Measurements from ENCODE around the gene VEGFC.

The VEGFC gene

DNA sequence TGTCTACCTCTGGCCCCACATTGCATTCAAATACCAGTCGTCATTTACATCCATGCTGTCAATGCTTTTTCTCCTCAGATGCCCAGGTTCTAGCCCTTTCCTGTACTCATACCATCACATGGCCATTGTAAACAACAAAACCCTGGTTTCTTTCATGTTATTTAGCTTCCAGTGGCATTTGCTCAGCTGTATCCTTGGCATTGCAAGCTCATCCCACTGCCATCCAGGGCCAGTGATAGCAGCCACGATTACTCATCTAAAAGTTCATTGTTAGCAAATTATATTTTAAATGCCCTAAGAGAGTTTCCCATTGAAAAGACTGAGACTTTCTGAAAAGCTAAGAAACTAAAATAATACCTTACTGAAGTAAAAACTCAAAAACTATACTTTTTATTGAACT is 34.0 kb downstream of the VEGFC start:
- DNase-seq = no peak

DNA sequence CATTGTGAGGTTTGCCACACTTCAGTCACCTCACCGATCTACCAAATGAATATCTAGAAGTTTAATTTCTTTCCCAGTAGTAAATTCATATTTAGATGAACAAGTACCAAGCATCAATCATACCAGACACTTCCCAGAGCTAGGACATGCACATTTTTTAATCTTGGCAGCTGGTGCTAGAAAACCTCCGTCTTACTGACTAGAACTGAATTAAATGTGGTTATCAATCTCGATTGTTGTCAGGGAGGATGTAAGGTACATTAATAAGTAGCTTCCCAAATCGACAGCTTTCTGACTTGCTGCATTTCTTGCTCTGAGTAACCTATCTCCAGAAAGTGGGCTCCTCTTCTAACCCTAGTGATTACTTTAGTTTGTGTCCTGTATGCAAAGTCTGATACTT is 34.4 kb downstream of the VEGFC start:
- DNase-seq = no peak

DNA sequence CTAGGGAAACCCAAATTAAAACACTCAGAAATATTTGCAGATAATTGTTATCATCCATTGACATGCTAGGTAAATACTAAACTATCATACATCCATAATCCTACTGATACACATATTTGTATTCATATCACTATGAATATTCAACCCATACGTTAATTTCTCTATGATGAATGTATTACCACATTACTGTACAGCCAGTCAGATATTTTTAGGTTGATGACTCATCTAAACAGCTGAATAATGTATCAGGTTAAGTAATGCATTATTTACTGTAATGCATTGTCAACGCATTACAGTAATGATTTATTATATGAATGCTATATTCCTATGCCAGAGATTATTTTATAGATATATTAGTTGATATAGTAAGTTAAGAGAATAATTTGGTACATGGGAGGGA is 37.1 kb downstream of the VEGFC start:
- DNase-seq = no peak

DNA sequence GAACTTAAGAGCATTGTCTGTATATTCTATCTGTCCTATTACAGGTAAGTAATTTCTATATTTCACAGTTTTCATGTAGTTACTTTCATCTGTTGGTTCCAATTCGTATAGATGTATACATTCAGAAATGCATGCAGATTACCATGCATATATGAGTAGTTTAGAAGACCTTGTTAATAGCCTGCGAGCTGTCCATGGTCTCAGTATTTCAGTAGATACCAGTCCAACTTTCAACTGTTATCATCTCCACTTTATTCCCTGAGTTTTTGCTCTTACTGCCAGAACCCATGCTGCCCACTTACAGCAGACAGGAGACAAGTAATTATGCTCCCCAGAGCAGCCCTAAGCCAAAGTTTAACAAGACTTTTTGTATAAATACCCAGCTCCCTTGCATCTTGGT is 37.7 kb downstream of the VEGFC start:
- DNase-seq = no peak

DNA sequence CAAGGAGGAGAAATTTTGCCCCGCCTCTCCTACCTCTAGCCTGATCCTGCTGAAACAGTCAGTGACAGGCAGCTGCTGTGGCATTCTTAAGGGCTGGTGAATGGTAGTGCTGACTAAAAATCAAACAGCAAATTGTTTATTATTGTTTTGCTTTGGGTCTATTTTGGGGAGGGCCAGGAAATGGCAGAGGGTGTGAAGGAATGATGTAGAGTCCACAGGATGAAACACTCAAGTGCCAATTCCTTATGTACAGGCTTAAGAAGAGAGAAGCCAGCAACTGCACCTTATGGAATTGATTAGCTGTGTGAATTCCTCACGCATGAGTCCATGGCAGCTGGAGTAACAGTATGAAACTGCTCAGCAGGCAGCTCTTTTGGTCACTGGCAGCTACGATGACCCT is 39.7 kb downstream of the VEGFC start:
- no peak for DNase-seq

GRCh38 chr4:176752191-176752749 is 40.5 kb downstream of the VEGFC start:
- DNase-seq = no peak

GRCh38 chr4:176751061-176751460 is 41.7 kb downstream of the VEGFC start:
- no peak for DNase-seq

GRCh38 chr4:176746846-176747245 is 45.9 kb downstream of the VEGFC start:
- DNase-seq = no peak

DNA sequence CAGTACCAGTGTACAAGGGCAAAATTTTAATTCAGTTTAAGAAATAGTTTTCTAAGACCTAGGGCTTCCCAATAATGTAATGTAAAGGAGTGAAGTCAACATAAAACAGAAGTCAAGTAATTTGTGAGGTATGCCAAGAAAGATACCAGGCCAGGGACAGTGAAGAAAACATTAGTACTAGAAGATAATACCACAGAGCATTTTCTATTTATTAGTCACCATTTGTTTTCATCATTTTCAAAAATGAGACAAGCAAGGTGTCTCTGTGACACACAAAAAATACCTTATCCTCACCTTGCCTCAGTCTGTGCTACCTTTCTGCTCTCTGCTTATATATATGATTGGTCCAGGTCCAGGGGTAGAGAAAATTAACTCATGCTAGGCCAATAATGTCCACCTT is 46.8 kb downstream of the VEGFC start:
- DNase-seq = no peak

DNA sequence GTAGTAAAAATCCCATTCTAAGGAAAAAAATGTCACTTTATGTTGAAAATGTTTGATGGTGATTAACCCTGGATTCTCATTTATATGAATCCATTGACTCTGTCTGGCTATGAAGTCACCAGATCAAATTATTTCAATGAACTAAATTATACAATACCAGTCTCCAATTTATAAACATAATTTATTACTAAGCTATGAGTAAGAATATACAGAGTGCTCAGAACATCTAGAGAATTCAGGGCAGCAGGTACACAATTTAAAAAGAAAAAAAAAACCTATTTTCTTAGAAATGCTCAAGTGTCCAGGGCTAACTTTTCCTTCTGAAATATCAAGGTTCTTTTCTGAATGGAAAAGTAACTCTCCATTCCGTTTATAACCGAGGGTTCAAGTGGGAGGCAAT is 48.6 kb downstream of the VEGFC start:
- DNase-seq = no peak

DNA sequence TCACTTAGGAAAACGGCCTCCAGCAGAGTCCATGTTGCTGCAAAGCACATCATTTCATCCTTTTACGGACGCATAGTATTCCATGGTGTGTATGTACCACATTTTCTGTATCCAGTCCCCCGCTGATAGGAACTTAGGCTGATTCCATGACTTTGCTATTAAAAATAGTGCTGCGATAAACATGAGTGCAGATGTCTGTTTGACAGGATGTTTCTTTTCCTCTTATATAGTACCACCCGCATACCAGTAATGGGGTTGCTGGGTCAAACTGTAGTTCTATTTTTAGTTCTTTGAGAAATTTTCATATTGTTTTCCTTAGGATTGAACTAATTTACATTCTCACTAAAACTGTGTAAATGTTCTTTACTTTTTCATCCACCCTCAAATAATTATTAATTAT is 50.5 kb downstream of the VEGFC start:
- no peak for DNase-seq

- no peak for DNase-seq
Measured at GRCh38 chr4:176741253-176741652, 51.5 kb downstream of the VEGFC start.

GRCh38 chr4:176735300-176735699 is 57.4 kb downstream of the VEGFC start:
- no peak for DNase-seq

GRCh38 chr4:176734461-176734860 is 58.3 kb downstream of the VEGFC start:
- no peak for DNase-seq

DNA sequence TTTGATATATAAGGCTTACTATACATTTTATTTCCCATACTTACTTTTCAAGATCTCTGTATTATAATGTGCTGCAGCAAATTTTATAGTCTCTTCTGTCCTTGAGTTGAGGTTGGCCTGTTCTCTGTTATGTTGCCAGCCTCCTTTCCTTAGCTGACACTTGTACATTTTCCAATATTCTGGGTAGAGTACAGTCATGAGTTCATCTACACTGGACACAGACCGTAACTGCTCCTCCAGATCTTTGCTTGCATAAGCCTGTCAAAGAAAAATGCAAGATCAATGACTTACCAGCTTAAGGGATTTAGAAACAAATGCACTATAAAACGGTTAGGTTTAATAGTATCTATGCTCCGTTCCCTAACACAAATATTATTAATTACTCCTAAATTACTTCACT is 63.2 kb downstream of the VEGFC start:
- DNase-seq = no peak

GRCh38 chr4:176726803-176727202 is 65.9 kb downstream of the VEGFC start:
- no peak for DNase-seq

DNA sequence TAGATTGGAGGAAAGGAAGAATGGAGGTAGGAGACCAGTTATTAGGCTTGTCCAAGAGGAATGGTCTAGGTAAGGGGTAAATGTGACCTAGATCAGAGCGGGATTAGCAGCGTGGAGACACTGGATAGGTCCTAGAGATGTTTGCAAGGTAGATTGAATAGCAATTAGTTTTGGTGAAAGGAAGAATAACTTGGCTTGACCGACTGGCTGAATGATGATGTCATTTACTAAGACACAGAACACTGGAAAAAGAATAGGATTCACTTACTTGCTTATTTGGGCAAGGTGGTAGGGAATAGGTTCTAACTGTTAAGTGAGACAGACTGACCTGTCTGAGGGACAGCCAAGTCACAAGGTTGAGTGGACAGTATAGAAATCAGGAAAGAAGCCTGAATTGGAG is 71.3 kb downstream of the VEGFC start:
- DNase-seq = no peak

- DNase-seq = no peak
Measured at GRCh38 chr4:176718881-176719280, 73.8 kb downstream of the VEGFC start.

DNA sequence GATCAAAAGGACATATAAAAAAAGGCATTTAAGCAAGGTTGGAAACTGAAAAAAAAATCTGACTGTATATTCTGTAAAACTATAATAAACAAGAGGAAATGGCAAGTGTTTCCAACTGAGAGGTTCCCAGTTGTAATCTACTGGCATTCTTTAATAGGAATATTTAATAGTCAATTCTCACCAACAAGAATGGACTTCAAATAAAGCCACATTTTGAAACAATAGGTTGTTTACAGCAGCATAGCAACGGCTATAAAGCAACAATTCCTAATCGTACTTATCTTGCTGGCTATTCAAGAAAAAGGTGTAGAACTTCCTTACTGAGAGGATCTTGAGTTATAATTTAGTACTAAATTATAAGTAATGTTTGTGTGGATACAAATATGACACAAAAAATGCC is 75.5 kb downstream of the VEGFC start:
- DNase-seq = no peak

GRCh38 chr4:176709417-176709816 is 83.3 kb downstream of the VEGFC start:
- DNase-seq = no peak

DNA sequence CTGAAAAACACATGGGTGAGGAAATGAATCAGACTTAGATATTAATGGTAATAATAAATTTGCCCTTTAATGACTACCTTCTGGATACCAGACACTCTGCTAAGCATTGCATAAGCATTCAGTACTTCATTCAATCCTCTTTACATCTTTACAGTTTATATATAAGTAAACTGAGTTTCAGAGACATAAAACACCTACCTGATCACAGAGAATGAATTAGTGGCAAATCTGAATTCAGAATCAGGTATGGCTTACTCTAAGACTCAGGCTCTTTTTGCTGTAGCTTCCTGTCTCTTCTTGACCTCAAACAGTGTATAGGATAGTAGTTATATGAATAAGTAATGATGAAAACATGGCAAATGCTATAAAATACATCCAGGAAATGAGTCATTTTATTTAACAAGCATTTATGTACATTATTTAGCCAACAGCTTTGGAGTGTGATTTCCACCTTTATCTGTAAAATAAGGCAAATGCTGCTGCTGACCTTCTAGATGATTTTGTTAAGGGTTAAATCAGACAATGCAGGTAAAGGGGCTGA is 83.9 kb downstream of the VEGFC start:
- DNase-seq = no peak

- DNase-seq = no peak
Measured at GRCh38 chr4:176690716-176691115, 102.0 kb downstream of the VEGFC start.

GRCh38 chr4:176680668-176681180 is 112.0 kb downstream of the VEGFC start:
- DNase-seq = no peak

GRCh38 chr4:176676901-176677300 is 115.8 kb downstream of the VEGFC start:
- DNase-seq = no peak

- no peak for DNase-seq
Measured at GRCh38 chr4:176675810-176676209, 116.9 kb downstream of the VEGFC start.

Measured in NCI-H510A treated with DMSO at 0.1 percent for 48 hours (cell line).